Small intestine (tissue), 7 donors: ENCODE measurements around the gene ARHGEF16. TPM values are rescaled to one million over a fixed set of nuclear protein-coding genes. Genes with fewer than 3 reads are reported as not detected.

Source experiments
- DNase-seq, 2 donors: peaks; one replicate each; pipeline versions ENCODE4 v3.0.0 to v3.0.0-alpha.2; 2013
- FAIRE-seq: peaks from 2 replicates; lab custom pipeline; 2012; peaks lifted over from hg19 to GRCh38; lab: Jason Lieb, UNC
- H3K27ac ChIP-seq, 3 donors: one replicate each; pipeline ENCODE4 v1.5.1; 2013; ENCODE audit warnings: low read length in 2 of 3, mild to moderate bottlenecking in 2 of 3, control low read depth in 1 of 3, inconsistent platforms in 1 of 3, low read depth in 1 of 3, moderate library complexity in 1 of 3
- H3K27me3 ChIP-seq, 3 donors: one replicate each; pipeline ENCODE4 v1.6.1; 2013; ENCODE audit warnings: low read length in 3 of 3, inconsistent platforms in 1 of 3; ENCODE audit not compliant: control insufficient read depth in 3 of 3, insufficient read depth in 3 of 3
- H3K36me3 ChIP-seq, 3 donors: one replicate each; pipeline ENCODE4 v1.6.1; 2013; ENCODE audit warnings: low read length in 3 of 3, inconsistent platforms in 1 of 3, low read depth in 1 of 3, mild to moderate bottlenecking in 1 of 3, moderate library complexity in 1 of 3; ENCODE audit not compliant: control insufficient read depth in 3 of 3, insufficient read depth in 2 of 3
- H3K4me1 ChIP-seq, 3 donors: one replicate each; pipeline ENCODE4 v1.6.1; 2013; ENCODE audit warnings: low read length in 2 of 3, inconsistent platforms in 1 of 3, low read depth in 1 of 3, mild to moderate bottlenecking in 1 of 3, moderate library complexity in 1 of 3; ENCODE audit not compliant: control insufficient read depth in 3 of 3, insufficient read depth in 2 of 3
- H3K4me3 ChIP-seq, 3 donors: one replicate each; pipeline ENCODE4 v1.5.1; 2013; ENCODE audit warnings: low read length in 3 of 3, control low read depth in 1 of 3, inconsistent platforms in 1 of 3, low read depth in 1 of 3, mild to moderate bottlenecking in 1 of 3, moderate library complexity in 1 of 3
- H3K9me3 ChIP-seq, 2 donors: one replicate each; pipeline ENCODE4 v1.6.1; 2013; ENCODE audit warnings: low read depth in 1 of 2, low read length in 1 of 2; ENCODE audit not compliant: control insufficient read depth in 2 of 2, insufficient read depth in 1 of 2
- WGBS, 3 donors: extraction: QIAGEN DNeasy Blood & Tissue Kit; methylation state at CpG; one replicate each; pipeline ENCODE4 v1.1.7; 2013; 5-methylcytosine and 5-hydroxymethylcytosine counted together
- polyA plus RNA-seq, 4 donors: library from polyadenylated mRNA; stranded (reverse) in 3 of 4; unstranded in 1 of 4; fragments of 200-250 nt in 3 of 4; fragments of 120-200 nt in 1 of 4; gene quantifications; one replicate each; pipeline versions ENCODE4 v1.2.1 to v1.2.3, GENCODE V29; 2013
- donor health status: healthy with polysubstance abuse.
- donor health status: control.
- donor health status: control.
- donor health status: Bipolar disorder and iron deficiency.
- donor health status: healthy.

Gene ARHGEF16
- polyA plus RNA-seq, 4 donors, result 31.0 to 121 (median 83.7) TPM

DNA sequence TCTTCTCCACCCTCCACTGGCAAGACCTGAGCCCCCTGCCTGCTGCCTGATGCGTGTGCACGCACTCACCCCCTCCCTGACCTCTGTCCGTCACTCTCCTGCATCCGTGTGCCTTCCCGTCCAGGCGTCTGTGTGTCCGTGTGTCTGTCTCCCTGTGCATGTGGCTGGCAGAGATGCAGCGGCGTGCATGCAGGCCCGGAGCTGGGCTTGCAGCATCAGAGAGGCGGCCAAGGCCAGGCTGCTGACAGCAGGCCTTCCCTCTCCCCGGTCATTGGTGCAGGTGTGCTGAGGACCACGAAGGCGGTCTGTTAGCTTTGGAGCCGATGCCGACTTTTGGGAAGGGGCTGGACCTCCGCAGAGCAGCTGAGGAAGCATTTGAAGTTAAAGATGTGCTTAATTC is 22.8 kb upstream of the ARHGEF16 start:
- peaks cover 0 to 74% (median 0%) of the 10 kb centered on the region in 3 donors for H3K36me3 ChIP-seq
- no peaks in the 10 kb centered on the region for H3K9me3 ChIP-seq
- DNase-seq (no peak), FAIRE-seq (no peak)
- no peak overlapping the region for H3K4me3 ChIP-seq
- 88 to 95% (median 91%) methylated on average over 17 of the region's 17 CpGs for WGBS, 3 donors
- H3K4me1 ChIP-seq, result no peaks in the 10 kb centered on the region
- no peaks in the 10 kb centered on the region for H3K27me3 ChIP-seq
- no peak overlapping the region for H3K27ac ChIP-seq

DNA sequence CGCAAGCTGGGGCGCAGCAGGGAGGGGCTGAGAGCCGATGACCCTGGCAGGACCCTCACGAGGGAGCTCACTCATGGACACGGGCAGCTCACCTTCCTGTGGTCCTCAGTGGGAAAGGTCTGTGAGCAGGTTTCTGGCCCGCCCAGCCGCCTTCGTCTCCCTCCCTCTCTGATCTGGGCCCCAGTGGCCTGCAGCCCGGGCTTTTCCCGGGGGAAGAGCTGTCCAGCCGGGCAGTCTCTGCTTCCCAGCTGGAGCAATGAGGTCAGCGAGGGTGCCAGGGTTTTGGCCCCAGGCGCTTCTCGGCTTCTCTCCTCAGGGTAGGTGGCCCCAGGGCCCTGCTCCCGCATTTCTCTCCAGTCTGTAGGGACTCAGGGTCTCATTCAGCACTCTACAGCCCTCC is 22.2 kb upstream of the ARHGEF16 start:
- WGBS, 3 donors, result 73 to 94% (median 89%) methylated on average over 12 to 15 of the region's 15 CpGs
- no peaks in the 10 kb centered on the region for H3K4me1 ChIP-seq
- H3K36me3 ChIP-seq, result peaks cover 0 to 68% (median 0%) of the 10 kb centered on the region in 3 donors
- DNase-seq (no peak), FAIRE-seq (no peak)
- no peak overlapping the region for H3K4me3 ChIP-seq
- H3K9me3 ChIP-seq, result peaks cover 0 to 2% of the 10 kb centered on the region in 2 donors
- no peak overlapping the region for H3K27ac ChIP-seq
- no peaks in the 10 kb centered on the region for H3K27me3 ChIP-seq

DNA sequence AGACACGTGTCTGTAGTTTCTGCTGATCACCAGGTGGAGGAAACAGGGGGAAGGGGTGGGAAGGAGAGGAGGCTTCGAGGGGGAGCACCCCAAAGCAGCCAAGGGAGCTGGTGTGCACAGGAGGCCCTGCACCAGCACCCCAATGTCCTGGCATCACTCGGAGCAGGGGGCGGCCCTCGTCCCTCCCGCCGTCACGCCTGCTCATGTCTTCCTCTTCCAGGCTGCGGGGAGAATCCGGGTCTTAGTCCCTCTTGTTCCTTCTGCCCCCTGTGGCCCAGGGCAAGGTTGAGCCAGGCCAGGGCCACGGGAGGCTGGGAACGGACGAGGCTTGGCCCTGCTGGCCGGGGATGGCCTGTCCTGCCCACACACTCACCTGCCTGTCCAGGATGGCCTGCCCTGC is 21.4 kb upstream of the ARHGEF16 start:
- FAIRE-seq (no peak), DNase-seq (no peak)
- H3K4me1 ChIP-seq, result no peaks in the 10 kb centered on the region
- no peak overlapping the region for H3K4me3 ChIP-seq
- H3K9me3 ChIP-seq, result peaks cover 0 to 2% of the 10 kb centered on the region in 2 donors
- peaks cover 0 to 62% (median 0%) of the 10 kb centered on the region in 3 donors for H3K36me3 ChIP-seq
- no peak overlapping the region for H3K27ac ChIP-seq
- no peaks in the 10 kb centered on the region for H3K27me3 ChIP-seq
- 88 to 95% (median 90%) methylated on average over 10 to 14 of the region's 14 CpGs for WGBS, 3 donors

DNA sequence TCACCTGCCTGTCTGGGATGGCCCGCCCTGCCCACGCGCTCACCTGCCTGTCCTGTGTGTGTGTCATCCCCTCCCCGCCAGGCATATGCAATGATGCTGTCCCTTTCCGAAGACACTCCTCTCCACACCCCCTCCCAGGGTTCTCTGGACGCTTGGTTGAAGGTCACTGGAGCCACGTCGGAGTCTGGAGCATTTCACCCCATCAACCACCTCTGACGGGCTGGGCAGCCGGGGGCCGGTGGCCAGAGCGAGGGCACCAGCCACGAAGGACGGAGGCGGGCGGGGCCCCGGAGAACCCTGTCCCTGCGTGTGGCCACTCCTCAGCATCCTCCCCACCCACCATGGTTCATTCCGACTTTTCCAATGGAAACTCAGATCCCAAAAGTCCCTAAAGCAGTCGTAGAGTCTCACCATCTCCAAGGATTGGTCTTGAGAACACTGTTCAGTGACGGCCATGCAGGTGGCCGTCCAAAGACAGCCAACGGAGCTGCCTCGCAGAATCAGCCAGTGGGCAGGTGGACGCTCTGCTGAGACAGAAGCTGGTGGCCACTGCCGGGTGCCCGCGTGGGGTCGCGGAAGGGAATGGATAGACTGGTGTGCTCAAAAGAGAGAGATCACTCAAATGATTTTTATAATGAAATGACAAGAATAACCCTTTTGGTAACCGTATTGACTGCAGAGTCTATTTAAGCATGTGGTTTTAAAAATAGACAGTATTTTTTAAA is 20.7 kb upstream of the ARHGEF16 start:
- WGBS, 3 donors, result 91 to 95% (median 94%) methylated on average over 31 of the region's 31 CpGs
- Histone ChIP-seq H3K4me1 (no peaks in the 10 kb centered on the region), H3K36me3 (peaks cover 0 to 56% (median 0%) of the 10 kb centered on the region in 3 donors), H3K9me3 (peaks cover 0 to 2% of the 10 kb centered on the region in 2 donors), H3K4me3 (no peak overlapping the region), H3K27me3 (no peaks in the 10 kb centered on the region), H3K27ac (no peak overlapping the region)
- DNase-seq, result no peak
- FAIRE-seq, result no peak

DNA sequence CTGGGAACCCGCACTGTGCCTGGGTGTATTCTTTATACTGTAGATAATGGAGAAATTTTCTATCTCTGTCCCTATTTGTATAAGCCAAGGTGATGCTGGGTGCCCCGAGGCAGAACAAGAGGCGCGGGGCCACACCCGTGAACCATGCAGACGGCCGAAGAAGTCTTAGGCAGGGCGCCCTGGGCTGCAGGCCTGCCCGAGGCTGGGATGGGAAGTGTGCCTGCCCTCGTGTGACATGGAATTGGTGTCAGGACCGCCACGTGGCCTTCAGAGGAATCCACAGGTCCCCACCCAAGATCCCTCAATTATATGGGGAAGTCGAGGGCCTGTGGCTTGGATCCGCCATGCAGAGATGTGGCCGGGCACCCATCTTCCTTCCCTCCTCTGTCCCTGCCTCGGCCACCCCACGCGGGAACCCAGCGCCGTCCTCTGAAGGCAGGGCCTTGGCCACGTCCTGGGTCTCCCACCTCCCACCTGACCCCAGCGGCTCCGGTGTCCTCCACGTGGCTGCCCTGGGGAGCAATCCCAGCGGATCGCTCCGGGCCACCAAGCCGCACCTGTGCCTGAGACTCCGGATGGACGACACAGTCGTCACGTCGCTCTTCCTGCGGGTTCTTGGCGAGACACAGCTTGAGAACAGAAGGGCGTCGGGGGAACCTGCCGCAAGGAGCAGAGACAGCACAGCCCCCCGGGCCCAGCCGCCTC is 19.9 kb upstream of the ARHGEF16 start:
- Histone ChIP-seq H3K27ac (no peak overlapping the region), H3K36me3 (peaks cover 0 to 49% (median 0%) of the 10 kb centered on the region in 3 donors), H3K4me1 (no peaks in the 10 kb centered on the region), H3K9me3 (peaks cover 0 to 2% of the 10 kb centered on the region in 2 donors), H3K4me3 (no peak overlapping the region), H3K27me3 (no peaks in the 10 kb centered on the region)
- DNase-seq, result no peak
- 90 to 92% (median 90%) methylated on average over 34 to 40 of the region's 40 CpGs for WGBS, 3 donors
- FAIRE-seq, result no peak

DNA sequence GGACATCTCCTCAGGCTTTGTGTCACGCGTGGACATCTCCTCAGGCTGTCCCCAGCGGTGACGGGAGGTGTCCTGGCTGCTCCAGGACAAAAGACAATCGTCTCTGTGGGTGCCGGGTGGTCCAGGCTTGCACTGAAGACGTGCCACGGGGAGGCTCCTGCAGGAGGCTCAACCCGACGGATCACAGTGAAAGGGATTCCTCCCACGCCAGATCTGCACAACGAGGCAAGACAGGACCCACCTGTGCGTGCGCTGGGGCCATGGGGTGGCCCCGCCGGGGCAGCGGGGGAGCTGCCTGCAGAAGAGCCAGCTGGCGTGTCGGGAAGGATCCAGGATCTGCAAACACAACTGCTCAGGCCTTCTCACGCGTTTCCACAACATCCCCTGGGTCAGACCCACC is 18.8 kb upstream of the ARHGEF16 start:
- no peak overlapping the region for H3K27ac ChIP-seq
- no peaks in the 10 kb centered on the region for H3K4me1 ChIP-seq
- WGBS, 3 donors, result 79 to 88% (median 87%) methylated on average over 21 of the region's 21 CpGs
- peaks cover 0 to 40% (median 0%) of the 10 kb centered on the region in 3 donors for H3K36me3 ChIP-seq
- no peak for DNase-seq
- no peak overlapping the region for H3K4me3 ChIP-seq
- no peaks in the 10 kb centered on the region for H3K27me3 ChIP-seq
- no peak for FAIRE-seq
- H3K9me3 ChIP-seq, result peaks cover 0 to 2% of the 10 kb centered on the region in 2 donors

DNA sequence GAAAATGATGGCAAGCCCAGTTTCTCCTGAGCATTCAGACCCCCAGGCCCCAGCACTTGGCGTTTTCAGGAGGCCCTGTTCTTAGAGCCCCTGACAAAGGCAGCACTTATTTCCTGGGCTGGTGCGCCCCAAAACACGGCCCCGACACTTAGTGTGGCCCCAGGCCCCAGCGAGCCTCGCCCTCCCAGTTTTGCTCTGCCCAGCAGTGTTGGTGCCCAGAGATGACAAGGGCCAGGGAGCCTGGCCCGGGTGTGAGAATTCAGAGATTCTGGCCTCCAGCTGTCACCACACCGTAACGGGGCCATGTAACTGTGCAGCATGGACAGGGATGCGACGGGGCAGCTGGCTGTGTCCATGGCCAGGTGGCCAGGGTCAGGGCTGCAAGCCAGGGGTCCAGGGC is 18.0 kb upstream of the ARHGEF16 start:
- FAIRE-seq (no peak), DNase-seq (no peak)
- no peak overlapping the region for H3K27ac ChIP-seq
- peaks cover 0 to 32% (median 0%) of the 10 kb centered on the region in 3 donors for H3K36me3 ChIP-seq
- H3K4me1 ChIP-seq, result no peaks in the 10 kb centered on the region
- 90 to 97% (median 95%) methylated on average over 11 of the region's 11 CpGs for WGBS, 3 donors
- H3K27me3 ChIP-seq, result peaks cover 0 to 4% (median 0%) of the 10 kb centered on the region in 3 donors
- no peak overlapping the region for H3K4me3 ChIP-seq
- peaks cover 0 to 2% of the 10 kb centered on the region in 2 donors for H3K9me3 ChIP-seq

DNA sequence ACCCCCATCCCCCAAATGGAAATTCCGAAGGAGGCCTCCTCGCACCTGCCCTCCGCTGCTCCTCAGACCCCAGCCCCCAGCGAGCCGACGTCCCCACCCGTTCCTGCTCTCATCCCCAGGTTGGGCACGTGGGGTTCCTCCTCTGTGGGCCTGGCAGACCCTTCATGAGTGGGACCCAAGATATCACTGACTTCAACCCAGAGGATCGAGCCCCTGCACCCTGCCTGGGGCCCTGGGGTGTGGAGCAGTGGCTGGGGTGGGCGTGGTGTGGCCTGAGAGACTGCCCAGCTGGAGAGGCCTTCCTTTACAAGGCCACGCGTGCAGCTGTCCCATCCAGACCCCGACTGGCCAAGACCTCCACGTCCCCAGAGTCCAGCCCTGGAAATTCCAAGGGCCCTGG is 17.6 kb upstream of the ARHGEF16 start:
- Histone ChIP-seq H3K4me1 (peaks cover 0 to 3% (median 0%) of the 10 kb centered on the region in 3 donors), H3K36me3 (peaks cover 0 to 28% (median 0%) of the 10 kb centered on the region in 3 donors), H3K9me3 (peaks cover 0 to 2% of the 10 kb centered on the region in 2 donors), H3K27me3 (peaks cover 0 to 4% (median 0%) of the 10 kb centered on the region in 3 donors), H3K27ac (no peak overlapping the region), H3K4me3 (no peak overlapping the region)
- WGBS, 3 donors, result 87 to 89% (median 87%) methylated on average over 14 of the region's 14 CpGs
- DNase-seq (no peak), FAIRE-seq (no peak)
